IPS DF 4.7 (cell line): ENCODE measurements around the gene ARMC6.
A peak's percentile ranks its signal among the peaks of the same experiment; 100 is the strongest.

ENCODE experiments used
- DNase-seq: peaks from one replicate; pipeline ENCODE4 v3.0.0-alpha.2; 2013; ENCODE audit warnings: low spot score; ENCODE audit errors: extremely low read depth

The ARMC6 gene

DNA sequence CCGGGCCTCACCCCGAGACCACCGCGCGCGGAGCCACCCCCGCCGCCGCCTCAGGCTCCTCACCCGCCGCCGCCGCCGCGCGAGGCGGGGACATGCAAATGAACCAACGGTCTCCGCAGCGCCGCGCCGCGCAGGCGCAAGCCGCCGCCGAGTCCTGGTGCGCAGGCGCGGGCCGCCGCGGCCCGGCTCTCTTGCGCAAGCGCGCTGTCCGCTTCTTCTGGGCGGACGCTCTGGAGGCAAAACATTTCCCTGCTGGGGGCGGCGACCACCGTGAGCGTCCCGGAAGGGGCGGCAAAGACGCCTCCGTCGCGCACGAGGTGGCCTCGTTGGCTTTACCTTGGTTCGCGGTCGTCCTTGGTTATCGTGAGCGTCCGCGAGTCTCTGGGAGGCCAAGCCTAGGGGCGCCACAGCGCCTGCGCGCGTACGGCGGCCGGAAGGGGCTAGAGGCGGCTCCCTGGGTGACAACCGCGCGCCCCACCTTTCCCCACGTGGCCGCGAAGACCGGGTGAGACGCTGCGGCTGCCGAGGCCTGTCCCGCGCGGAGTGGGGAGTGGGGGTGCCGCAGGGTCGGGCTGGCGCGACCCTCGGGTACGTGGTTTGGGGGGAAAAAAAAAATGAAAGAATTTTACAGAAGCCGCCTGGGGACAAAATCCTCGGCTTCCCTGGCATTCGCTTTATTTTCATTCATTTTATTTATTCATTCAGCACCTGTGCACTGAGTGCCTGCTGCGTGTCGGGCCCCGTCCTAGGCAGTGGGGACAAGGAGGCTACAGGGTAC lies at the start of gene ARMC6, which contains the start of gene SUGP2:
ARMC6 (plus strand) TSS at position 178 of the 778 bp plus-strand sequence. CDS start 607 bp downstream, outside the sequence.
SUGP2 (minus strand) TSS at position 92 of the 778 bp plus-strand sequence. CDS start 2,446 bp downstream, outside the sequence.
- no peak for DNase-seq

DNA sequence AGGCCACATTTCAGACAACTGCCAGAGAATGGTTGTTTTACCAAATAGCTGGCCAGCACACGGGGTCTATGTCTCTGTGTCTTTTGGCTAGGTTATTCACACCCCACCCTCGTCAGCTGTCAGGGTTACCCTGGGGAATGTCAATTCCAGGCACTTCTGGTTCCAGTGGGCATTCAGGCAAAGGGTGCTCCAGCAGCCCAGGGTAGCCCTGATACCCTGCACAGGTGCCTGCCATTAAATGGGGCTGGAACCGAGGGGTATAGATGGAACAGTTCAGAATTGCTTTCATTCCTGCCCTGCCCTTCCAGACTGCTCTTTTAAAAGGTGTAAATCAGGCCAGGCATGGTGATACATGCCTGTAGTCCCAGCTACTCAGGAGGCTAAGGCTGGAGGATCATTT lies 49.2 kb upstream of the ARMC6 start:
- DNase-seq: no peak

DNA sequence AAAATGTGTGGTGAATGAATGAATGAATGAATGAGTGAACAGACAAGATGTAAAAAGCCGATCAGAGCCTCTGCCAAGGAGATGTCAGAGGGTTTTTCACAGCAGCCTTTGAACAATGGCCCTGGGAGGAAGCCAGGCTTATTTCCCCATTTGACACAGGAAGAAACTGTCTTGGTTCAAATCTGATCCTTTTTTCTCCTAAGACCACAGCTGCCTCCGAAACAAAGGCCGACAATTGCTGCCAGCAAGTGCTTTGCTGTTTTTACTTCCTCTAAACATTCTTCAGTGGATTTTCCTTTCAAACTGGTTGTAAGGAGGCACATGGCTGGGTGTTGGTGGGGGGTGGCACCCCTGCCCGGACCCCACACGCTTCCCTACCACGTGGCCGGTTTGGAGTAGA lies 48.1 kb upstream of the ARMC6 start:
- DNase-seq: no peak

DNA sequence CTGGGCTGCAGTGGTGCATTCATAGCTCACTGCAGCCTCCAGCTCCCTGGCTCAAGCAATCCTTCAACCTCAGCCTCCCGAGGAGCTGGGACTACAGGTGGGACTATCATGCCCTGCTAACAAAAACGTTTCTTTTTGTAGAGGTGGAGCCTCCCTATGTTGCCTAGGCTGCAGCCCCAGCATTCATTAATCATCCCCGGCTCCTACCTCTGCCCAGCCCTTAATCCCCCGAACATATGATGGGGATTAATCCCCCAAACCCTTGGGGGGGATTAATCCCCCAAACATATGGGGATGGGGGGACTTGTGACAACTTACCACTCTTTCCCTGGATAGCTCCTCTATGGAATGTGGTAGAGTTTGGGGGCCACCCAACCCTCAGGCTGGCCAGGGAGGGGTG lies 45.9 kb upstream of the ARMC6 start:
- no peak for DNase-seq

DNA sequence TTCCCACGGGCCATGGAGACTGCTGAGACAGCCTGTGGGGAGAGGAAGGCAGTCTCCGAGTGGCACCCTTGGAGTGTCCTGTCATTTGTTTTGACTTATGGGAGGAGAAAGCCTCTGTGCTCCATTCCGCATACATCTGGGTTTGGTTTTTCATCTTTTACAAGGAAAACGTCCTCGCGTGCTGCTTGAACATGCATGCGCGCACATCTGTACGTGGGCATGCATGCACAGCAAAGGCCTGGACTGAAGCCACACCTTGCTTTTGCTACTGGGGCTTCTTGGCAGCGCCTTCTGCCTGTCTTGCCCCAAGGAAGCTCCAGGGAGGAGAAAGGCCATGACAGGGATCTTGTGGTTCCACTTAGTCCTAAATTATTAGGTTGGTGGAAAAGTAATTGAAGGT lies 44.1 kb upstream of the ARMC6 start:
- DNase-seq: no peak

DNA sequence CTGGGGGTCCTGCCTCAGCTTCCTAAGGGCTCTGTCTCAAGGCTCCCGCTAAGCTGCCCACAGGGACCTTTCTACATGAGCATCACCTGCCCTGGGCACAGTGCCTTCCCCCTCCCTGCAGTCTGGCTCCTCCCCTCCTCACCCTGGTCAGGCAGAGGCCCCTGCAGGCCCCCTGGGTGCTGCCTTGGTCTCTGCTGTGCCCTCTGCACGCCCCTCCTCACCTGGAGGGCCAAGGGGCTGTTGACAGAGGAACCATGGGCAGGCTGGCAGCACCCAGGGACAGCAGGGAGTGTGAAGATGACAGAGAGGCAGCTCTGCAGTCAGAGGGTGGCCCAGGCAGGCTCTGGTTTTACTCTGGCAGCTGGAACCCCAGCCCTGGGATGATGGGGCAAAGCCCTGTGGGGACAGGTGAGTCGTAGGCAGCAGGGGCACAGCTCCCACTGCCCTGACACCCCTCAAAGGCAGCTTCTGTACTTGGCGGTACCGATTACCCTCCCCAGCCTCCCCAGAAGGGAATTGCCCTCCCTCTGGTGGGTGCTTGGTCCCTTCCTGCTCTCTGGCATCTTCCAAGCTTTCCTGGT lies 43.2 kb upstream of the ARMC6 start:
- no peak for DNase-seq

DNA sequence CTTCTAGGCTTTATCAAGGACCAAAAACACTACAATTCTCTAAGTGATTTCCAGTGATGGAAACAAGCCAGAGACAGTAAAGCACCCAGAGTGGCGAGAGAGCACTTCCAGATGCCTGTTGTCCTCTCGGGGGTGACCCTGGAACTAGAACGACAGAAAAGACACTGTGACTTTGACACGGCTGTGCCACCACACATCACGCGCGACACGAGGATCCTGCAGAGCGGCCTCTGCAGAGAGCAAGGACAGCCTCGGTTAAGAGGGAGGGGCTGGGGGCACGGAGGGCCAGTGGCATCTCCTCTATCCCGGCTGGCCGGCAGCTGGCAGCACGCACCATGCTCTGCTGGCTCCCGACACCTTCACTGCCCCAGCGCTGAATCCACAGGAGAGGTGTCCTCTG lies 42.4 kb upstream of the ARMC6 start:
- DNase-seq: no peak

DNA sequence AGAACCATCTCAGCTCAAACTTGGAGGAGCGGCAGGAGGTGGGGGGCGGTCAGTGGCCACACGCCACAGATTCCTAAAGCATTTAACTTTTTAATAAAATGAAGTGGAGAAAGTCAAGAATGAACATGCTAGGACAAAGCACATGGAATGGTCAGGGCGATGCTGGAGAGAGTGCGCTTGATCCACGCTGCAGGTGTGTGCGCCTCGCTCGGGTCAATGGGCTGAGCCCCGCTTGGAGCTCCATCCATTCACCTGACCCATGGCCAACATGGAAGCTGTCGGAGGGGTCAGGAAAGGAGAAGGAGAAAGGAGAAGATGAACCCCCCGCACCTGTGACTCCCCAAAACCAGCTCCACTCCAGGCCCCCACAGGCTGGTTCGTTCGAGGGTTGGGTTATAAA lies 41.9 kb upstream of the ARMC6 start:
- no peak for DNase-seq

DNA sequence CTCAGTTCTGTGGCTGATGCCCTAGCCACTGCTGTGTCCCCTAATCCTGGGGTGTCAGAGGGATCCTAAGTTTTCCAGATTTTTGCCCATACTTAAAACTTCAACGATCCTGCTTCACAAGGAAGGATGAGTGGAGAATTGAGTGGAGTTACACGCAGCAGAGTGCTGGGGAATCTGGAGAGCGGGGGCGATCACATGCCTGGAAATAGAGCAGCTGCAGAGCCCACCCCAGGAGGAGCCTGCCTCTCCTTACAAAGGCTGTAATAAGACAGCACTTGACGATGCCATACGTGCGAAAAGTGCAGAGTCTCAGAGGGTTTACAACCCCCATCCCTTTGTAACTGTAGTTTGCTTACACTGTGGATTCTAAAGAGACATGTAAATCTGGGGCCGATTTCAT lies 40.7 kb upstream of the ARMC6 start:
- DNase-seq: no peak

DNA sequence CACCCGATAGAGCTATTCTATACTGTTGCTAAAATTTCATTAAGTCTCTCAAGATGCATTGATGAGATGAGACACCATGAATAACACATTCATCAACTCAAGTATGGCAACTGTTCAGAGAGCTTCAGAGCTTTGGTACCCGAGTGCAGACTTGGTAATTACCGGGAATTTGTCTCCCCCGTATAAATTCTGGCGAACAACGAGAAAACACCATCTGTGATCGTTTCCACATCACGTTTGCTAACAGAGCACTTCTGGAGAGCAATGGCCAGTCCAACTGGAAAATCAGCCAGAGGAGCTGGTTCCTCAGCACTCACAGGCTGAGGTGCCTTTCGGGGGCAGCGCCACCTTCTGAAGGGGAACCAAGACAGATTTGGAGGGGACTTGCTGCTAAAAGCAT lies 40.3 kb upstream of the ARMC6 start:
- DNase-seq: no peak

DNA sequence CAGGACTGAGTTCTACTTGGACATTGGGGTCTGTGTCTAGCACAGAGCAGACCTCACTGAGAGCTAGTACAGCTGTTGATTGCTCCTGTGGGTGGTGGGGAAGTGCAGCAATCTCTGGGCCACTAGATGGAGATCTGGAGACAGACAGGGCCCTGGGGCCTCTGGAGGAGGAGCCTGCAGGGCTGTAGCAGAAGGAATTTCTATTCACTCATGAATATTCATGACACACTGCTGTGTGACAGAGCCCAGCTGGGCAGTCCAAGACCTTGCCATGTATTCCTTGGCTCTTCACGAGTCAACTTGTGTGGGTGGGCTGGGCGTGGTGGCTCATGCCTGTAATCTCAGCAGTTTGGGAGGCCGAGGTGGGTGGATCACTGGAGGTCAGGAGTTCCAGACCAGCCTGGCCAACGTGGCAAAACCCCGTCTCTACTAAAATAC lies 37.6 kb upstream of the ARMC6 start:
- DNase-seq: peak; percentile 44

DNA sequence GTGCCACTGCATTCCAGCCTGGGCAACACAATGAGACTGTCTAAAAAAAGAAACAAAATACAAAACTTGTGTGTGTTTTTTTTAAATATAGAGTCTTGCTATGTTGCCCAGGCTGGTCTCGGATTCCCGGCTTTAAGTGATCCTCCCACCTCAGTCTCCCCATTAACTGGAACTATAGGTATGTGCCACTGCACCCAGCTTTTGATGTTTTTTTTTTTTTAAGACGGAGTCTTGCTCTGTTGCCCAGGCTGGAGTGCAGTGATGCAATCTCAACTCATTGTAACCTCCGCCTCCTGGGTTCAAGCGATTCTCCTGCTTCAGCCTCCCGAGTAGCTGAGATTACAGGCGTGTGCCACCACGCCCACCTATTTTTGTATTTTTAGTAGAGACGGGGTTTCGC lies 37.1 kb upstream of the ARMC6 start:
- DNase-seq: no peak

DNA sequence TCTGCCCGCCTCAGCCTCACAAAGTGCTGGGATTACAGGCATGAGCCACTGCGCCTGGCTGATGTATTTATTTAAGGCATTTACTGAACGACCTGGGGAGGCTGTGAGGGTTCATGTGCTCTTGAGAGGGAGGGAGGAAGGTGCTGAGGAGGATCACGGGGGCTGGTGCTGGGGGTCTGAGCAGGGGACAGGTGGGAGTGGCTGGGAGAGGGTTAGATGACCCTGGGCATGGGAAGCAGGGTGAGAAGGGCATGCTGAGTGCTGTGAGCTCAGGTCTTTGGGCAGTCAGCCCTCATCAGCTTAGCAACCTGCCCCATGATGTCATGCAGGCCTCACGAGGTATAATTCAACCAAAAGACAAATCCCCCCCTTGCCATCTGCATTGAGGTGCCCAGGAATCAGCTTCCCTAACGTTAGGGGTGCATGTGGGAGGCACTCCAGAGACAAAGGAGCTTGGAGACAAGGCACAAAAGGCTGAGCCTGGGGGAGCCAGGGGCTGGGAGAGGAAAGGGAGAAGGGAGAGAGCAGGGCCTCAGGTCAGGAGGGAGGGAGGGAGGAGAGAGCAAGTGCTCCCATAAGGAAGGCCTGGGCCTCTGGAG lies 36.5 kb upstream of the ARMC6 start:
- no peak for DNase-seq

DNA sequence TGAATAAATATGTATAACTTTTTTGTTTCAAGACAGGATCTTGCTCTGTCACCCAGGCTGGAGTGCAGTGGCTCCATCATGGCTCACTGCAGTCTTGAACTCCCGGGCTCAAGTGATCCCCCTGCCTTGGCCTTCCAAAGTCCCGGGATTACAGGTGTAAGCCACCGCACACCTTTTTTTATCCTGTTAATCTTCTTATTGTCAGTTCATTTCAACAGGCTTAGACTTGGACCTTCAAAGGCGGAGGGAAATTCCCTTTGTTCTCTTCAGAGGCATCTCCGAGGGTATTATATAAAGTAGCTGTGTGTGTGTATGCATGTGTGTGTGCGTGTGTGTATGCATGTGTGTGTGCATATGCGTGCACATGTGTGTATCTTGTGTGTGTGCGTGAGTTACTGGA lies 35.1 kb upstream of the ARMC6 start:
- DNase-seq: no peak

DNA sequence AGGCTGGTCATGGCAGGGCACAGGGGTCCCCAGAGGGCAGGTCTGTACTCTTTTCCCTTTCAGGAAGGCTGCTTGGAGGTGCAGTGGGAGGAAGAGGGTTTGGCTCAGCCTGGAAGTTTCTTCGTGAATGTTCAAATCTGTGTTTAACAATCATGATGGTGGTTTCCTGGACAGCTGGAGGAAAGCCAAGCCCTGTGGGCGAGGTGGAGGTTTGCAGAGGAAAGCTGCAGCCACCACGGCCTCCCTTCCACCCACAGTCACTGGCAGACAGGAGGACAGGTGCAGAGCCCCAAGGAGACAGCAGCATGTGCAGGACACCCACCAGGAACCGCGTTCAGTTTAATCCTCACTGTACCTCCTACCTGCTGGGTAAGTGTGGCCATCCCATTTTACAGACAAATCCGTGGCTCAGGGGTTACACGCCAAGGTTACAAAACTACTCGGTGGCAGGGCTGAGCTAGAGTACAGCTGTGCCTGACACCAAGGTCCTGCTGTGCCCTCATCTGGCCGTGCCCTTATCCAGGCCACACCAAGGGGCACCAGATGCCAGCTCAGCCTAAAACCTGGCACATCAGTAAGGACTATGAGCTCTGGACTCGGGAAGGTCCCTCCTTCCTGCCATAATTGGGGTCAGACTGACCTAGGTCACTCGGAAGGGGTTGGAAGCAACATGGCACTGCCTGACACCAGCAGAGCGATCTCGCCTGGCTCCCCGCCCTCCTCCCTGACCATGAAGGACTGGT lies 34.2 kb upstream of the ARMC6 start:
- DNase-seq: no peak

DNA sequence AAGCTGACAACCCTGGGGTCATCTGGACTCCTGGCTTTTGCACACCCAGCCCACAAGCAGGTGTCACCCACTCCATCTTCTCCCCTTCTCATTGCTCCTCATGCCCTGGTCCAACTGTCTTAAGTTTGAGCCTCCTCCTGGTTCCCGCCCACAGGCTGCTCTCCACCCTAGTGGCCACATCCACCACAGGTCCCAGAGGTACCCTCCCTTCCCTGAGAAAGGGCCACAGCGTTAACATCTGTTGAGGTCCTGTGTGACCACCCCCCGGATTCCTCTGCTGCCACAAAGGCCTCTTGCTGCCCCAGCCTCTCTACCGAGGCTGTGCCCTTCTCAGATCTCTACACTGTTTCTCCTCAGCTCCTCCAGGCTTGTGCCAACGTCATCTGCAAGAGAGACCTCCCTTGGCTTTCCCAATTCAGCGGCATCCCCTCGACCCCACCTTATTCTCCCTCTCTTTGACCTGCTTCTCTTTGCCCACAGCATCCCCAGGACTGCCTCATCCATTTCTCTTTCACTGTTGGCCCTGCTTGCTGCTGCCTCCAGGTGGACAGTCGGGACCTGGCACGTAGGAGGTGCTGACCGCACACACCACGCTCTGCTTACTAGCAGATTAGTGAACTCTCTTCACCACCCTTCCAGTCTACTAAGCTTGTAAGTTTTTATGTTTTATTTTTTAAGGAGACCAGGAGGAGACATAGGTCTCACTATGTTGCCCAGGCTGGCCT lies 33.3 kb upstream of the ARMC6 start:
- DNase-seq: no peak

DNA sequence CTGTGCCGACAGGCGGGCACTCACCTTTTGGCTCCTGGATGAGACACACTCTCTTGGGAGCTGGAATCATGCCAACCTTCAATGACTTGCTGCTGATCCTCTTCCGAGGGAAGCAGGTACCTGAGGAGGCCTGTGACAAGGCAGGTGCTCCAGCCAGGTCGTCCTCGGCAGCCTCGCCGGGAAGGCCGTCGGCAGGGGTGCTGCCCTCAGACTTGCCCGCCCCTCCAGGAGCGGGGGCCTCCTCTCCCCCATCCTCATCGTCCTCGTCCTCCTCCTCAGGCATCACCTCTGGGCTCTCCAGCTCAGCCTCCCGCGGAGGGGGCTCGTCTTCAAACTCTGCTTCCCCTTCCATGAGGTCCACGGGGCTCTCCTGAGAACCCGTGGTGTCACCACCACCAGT lies 29.3 kb upstream of the ARMC6 start:
- no peak for DNase-seq

DNA sequence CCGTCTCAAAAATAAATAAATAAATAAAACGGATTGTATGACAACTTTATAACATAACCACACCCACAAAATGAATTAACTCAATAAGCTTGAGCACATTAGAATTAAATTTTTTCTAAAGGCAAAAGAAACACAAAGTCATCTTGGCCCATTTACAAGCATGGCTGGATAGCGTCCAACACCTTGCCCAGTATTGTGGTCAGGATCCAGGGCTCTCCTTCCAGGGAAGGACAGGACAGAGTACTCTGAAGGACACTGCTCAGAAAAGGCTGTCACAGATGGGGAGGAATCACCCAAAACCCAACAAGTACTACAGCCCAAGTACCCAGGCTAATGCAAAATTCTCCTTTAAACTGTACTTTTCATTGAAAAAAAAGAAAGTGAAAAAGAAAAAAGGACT lies 27.2 kb upstream of the ARMC6 start:
- no peak for DNase-seq

DNA sequence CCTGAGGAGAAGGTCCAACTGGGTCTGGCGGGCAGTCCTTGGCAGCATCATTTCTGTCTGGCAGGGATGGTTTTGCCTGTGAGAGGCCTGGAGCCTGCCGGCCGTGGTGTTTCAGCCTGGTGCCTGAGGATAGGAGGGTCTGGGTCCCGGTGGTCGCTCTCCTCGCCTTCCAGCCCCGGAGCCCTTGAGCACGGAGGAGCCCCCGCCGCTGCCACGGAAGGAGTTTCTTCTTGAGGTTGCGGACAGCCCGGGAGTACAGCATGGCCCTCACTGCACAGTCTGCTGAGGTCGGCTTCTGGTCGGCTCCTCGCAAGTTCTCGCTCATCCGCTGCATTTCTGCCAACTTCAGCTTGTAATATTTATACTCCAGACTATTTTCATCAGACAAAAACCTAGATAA lies 23.5 kb upstream of the ARMC6 start:
- no peak for DNase-seq

DNA sequence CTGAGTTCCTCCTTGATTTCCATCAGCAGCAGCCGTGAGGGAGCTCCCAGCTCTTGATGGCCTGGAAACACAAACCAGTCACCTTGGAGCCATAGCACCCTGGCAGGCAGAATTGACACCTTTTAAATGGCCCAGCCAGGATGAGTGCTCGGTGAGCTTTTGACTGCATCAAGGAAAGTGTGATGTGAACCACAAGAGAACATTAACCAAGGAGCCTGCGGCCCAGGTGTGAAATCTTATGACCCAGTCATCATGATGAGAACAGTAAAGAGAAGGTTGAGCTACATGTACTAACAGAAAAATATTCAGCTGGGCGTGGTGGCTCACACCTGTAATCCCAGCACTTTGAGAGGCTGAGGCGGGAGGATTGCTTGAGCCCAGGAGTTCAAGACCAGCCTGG lies 22.9 kb upstream of the ARMC6 start:
- DNase-seq: no peak

DNA sequence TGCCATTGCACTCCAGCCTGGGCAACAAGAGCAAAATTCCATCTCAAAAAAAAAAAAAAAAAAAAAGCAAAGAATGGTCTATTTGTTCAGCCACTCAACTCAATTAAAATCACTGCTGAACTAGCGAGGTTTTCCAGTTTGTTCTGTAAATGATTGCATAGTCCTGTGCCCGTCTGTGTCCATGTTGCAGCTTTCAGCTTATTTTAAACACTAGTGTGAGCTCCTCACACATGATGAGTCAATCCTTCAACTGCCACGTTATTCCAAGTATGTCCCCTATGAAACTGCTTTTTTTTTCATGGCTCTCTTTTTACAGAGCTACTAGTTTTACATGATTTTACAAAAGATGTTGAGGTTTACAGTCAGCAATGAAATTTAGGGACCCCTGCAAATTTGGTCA lies 12.3 kb upstream of the ARMC6 start:
- no peak for DNase-seq
